ENCODE measurements around the gene SEMA3D. TPM values are rescaled to one million over a fixed set of nuclear protein-coding genes. Genes with fewer than 3 reads are reported as not detected.

The SEMA3D gene
- total and polyA plus RNA-seq, 2 donors (not counting 3 experiments of a cell fraction or from before 2014, with no cell fraction given), result 9.9 to 10.3 TPM

- ChIA-PET CTCF (no interaction called here), POLR2A (no interaction called here)
- Histone ChIP-seq H3K9me1 (replicated peaks; ENCODE audit: control insufficient read depth, extremely low read depth, insufficient read depth, low read length) (no peaks in the 10 kb centered on the region), H4K20me1 (replicated peaks; ENCODE audit: control insufficient read depth, extremely low read depth, insufficient read depth, low read length) (no peaks in the 10 kb centered on the region), H2AFZ (ENCODE audit: low read depth, low read length) (no peak overlapping the region), H3K79me2 (ENCODE audit: control insufficient read depth, insufficient read depth, low read length) (no peaks in the 10 kb centered on the region), H3K4me2 (ENCODE audit: insufficient read depth, low read length) (no peak overlapping the region), H3K27me3 (ENCODE audit: control insufficient read depth in 2 of 2, insufficient read depth in 2 of 2, low read length in 2 of 2) (no peaks in the 10 kb centered on the region), H3K9ac (replicated peaks; ENCODE audit: extremely low read depth, insufficient read depth, low read length) (no peak overlapping the region), H3K27ac (ENCODE audit: insufficient read depth, low read depth, low read length) (no peak overlapping the region), H3K36me3 (ENCODE audit: control insufficient read depth in 2 of 2, extremely low read depth in 1 of 2, insufficient read depth in 2 of 2, low read length in 2 of 2) (no peaks in the 10 kb centered on the region), H3K4me3 (replicated peaks in 1 of 3; ENCODE audit: insufficient read depth in 1 of 3, low read depth in 1 of 3, low read length in 3 of 3) (no peak overlapping the region), H3K9me3 (replicated peaks; ENCODE audit: control insufficient read depth, insufficient read depth, low read length) (no peaks in the 10 kb centered on the region), H3K4me1 (ENCODE audit: control insufficient read depth, extremely low read depth, insufficient read depth, low read length) (no peaks in the 10 kb centered on the region)
- intact Hi-C loops (cut with micrococcal nuclease) (no loop called here), dilution Hi-C loops (cut with MboI; ENCODE audit: extremely low pct_ligation_motif_present, low sequenced_read_pairs) (no loop called here)
- FAIRE-seq (no peak), DNase-seq (ENCODE audit: low read depth, low spot score) (no peak)
- TF ChIP-seq FOS (IDR thresholded peaks at IDR 0.05; ENCODE audit: borderline replicate concordance, insufficient read depth, low read length) (no peak), JUN (IDR thresholded peaks at IDR 0.05; ENCODE audit: borderline replicate concordance, insufficient read depth, insufficient read length, low read depth) (no peak), GATA2 (IDR thresholded peaks at IDR 0.05; ENCODE audit: insufficient read depth, insufficient read length, low read depth, low read length) (no peak)
- no TSS peak for BruUV-seq (replicated peaks)
Measured at GRCh38 chr7:85213500-85213899, 26.6 kb upstream of the SEMA3D start.

- no peak overlapping the region for H3K9ac ChIP-seq (replicated peaks; ENCODE audit: extremely low read depth, insufficient read depth, low read length)
- intact Hi-C loops (cut with micrococcal nuclease) (no loop called here), dilution Hi-C loops (cut with MboI; ENCODE audit: extremely low pct_ligation_motif_present, low sequenced_read_pairs) (no loop called here)
- peak; percentile 81 for FAIRE-seq
- H4K20me1 ChIP-seq (replicated peaks; ENCODE audit: control insufficient read depth, extremely low read depth, insufficient read depth, low read length), result no peaks in the 10 kb centered on the region
- no peak overlapping the region for H3K27ac ChIP-seq (ENCODE audit: insufficient read depth, low read depth, low read length)
- no peak overlapping the region for H3K4me3 ChIP-seq (replicated peaks in 1 of 3; ENCODE audit: insufficient read depth in 1 of 3, low read depth in 1 of 3, low read length in 3 of 3)
- H3K4me2 ChIP-seq (ENCODE audit: insufficient read depth, low read length), result no peak overlapping the region
- no TSS peak for BruUV-seq (replicated peaks)
- peaks cover 3% of the 10 kb centered on the region for H3K4me1 ChIP-seq (ENCODE audit: control insufficient read depth, extremely low read depth, insufficient read depth, low read length)
- ChIA-PET POLR2A (no interaction called here), CTCF (interaction anchor here (0.7 to 2.1 kb wide), 3 partner anchors 19 to 624 kb away, joined by 3 to 8 read pairs (median 4); partner anchors contain the start of gene SEMA3D)
- H3K9me3 ChIP-seq (replicated peaks; ENCODE audit: control insufficient read depth, insufficient read depth, low read length), result no peaks in the 10 kb centered on the region
- no peaks in the 10 kb centered on the region for H3K36me3 ChIP-seq (ENCODE audit: control insufficient read depth in 2 of 2, extremely low read depth in 1 of 2, insufficient read depth in 2 of 2, low read length in 2 of 2)
- TF ChIP-seq EZH2 (IDR thresholded peaks at IDR 0.05; ENCODE audit: borderline replicate concordance, low read depth, low read length, severe bottlenecking), result no peak
- TF ChIP-seq CTCF (IDR thresholded peaks at IDR 0.05; ENCODE audit: extremely low read depth in 1 of 2, insufficient read depth in 1 of 2, low read depth in 1 of 2, low read length in 2 of 2), result no peak
- no peak for TF ChIP-seq MYC (IDR thresholded peaks at IDR 0.05; ENCODE audit: low read depth, low read length)
- no peak for TF ChIP-seq FOS (IDR thresholded peaks at IDR 0.05; ENCODE audit: borderline replicate concordance, insufficient read depth, low read length)
- no peak for TF ChIP-seq GATA2 (IDR thresholded peaks at IDR 0.05; ENCODE audit: insufficient read depth, insufficient read length, low read depth, low read length)
- H3K27me3 ChIP-seq (ENCODE audit: control insufficient read depth in 2 of 2, insufficient read depth in 2 of 2, low read length in 2 of 2), result no peaks in the 10 kb centered on the region
- DNase-seq (ENCODE audit: low read depth, low spot score), result peak; percentile 66
- H3K79me2 ChIP-seq (ENCODE audit: control insufficient read depth, insufficient read depth, low read length), result no peaks in the 10 kb centered on the region
- no peaks in the 10 kb centered on the region for H3K9me1 ChIP-seq (replicated peaks; ENCODE audit: control insufficient read depth, extremely low read depth, insufficient read depth, low read length)
- peak overlapping the region; percentile 63 for H2AFZ ChIP-seq (ENCODE audit: low read depth, low read length)
Measured at GRCh38 chr7:85205754-85206153, 18.9 kb upstream of the SEMA3D start.

Measured in endothelial cell of umbilical vein (primary cell).